SK-N-SH (cell line): ENCODE results near the gene LNPEP. TPM values are rescaled to one million over a fixed set of nuclear protein-coding genes. Genes with fewer than 3 reads are reported as not detected.

Experiments used
- CTCF ChIA-PET: fragments of 300-600, 350-600 bp; formaldehyde crosslinking; extraction: SDS; loops from one replicate; lab custom pipeline; 2021; lab: Yijun Ruan, JAX
- POLR2A ChIA-PET: fragments of 350-600 bp; sonication (Branson Sonifier 250); formaldehyde crosslinking; extraction: SDS; loops from one replicate; lab custom pipeline; 2020; ENCODE audit warnings: antibody characterized with exemption, inconsistent platforms; lab: Yijun Ruan, JAX
- DNase-seq: peaks from one replicate; pipeline ENCODE4 v3.0.0; 2012
- H2AFZ ChIP-seq: fragments of 200-600 bp; sonication (generic); 2 replicates; pipeline ENCODE4 v1.8.1; 2016; ENCODE audit warnings: antibody characterized with exemption, mild to moderate bottlenecking, low read depth
- H3F3A ChIP-seq: fragments of 200-600 bp; sonication (generic); replicated peaks from 2 replicates; pipeline ENCODE3; 2016; ENCODE audit warnings: antibody characterized with exemption, mild to moderate bottlenecking; ENCODE audit not compliant: insufficient read depth
- H3K27ac ChIP-seq, 2 experiments: fragments of 200-500 bp in 1 of 2; fragments of 200-600 bp in 1 of 2; sonication (Bioruptor generic) in 1 of 2; sonication (generic), shearing (Covaris generic) in 1 of 2; 2 replicates each; pipeline versions ENCODE4 v1.5.1 to v1.6.1; 2014 to 2016; ENCODE audit warnings: low read depth in 2 of 2, inconsistent platforms in 1 of 2, low read length in 1 of 2, mild to moderate bottlenecking in 1 of 2, mixed read lengths in 1 of 2
- H3K27me3 ChIP-seq: fragments of 200-600 bp; sonication (generic), shearing (Covaris generic); 2 replicates; pipeline ENCODE4 v1.6.1; 2016; ENCODE audit warnings: mixed run types; ENCODE audit not compliant: insufficient read depth
- H3K36me3 ChIP-seq, 2 experiments: fragments of 200-500 bp in 1 of 2; fragments of 200-600 bp in 1 of 2; sonication (Bioruptor generic) in 1 of 2; sonication (generic) in 1 of 2; replicated peaks in 1 of 2; 2 replicates each; pipeline versions ENCODE3 to v1.5.1; 2014 to 2016; ENCODE audit warnings: low read length in 1 of 2, mild to moderate bottlenecking in 1 of 2; ENCODE audit not compliant: insufficient read depth in 2 of 2, control insufficient read depth in 1 of 2
- H3K4me1 ChIP-seq, 2 experiments: fragments of 200-500 bp in 1 of 2; fragments of 200-600 bp in 1 of 2; sonication (Bioruptor generic) in 1 of 2; sonication (generic), shearing (Covaris generic) in 1 of 2; 2 replicates each; pipeline versions ENCODE4 v1.5.1 to v1.6.1; 2014 to 2016; ENCODE audit warnings: low read depth in 1 of 2, low read length in 1 of 2, mixed run types in 1 of 2; ENCODE audit not compliant: insufficient read depth in 2 of 2, control insufficient read depth in 1 of 2
- H3K4me2 ChIP-seq: fragments of 200-600 bp; sonication (generic), shearing (Covaris generic); 2 replicates; pipeline ENCODE4 v1.6.1; 2017; ENCODE audit warnings: mixed run types
- H3K4me3 ChIP-seq, 2 experiments: fragments of 200-500 bp in 1 of 2; fragments of 200-600 bp in 1 of 2; sonication (Bioruptor generic) in 1 of 2; sonication (generic), shearing (Covaris generic) in 1 of 2; 2 replicates each; pipeline versions ENCODE4 v1.5.1 to v1.8.1; 2014 to 2016; ENCODE audit warnings: low read depth in 2 of 2, inconsistent platforms in 1 of 2, low read length in 1 of 2, mild to moderate bottlenecking in 1 of 2, mixed read lengths in 1 of 2, moderate library complexity in 1 of 2
- H3K79me2 ChIP-seq: fragments of 200-600 bp; sonication (generic); 2 replicates; pipeline ENCODE4 v1.8.1; 2017; ENCODE audit warnings: mild to moderate bottlenecking; ENCODE audit not compliant: insufficient read depth
- H3K9ac ChIP-seq: fragments of 200-600 bp; sonication (generic); 2 replicates; pipeline ENCODE4 v1.6.1; 2017; ENCODE audit warnings: mixed run types
- H3K9me2 ChIP-seq: fragments of 200-600 bp; sonication (generic); 2 replicates; pipeline ENCODE4 v1.6.1; 2017; ENCODE audit warnings: mixed run types
- H3K9me3 ChIP-seq: fragments of 200-600 bp; sonication (generic); 2 replicates; pipeline ENCODE4 v1.6.1; 2017; ENCODE audit warnings: mixed run types, mild to moderate bottlenecking, moderate library complexity
- H4K20me1 ChIP-seq: fragments of 200-600 bp; sonication (generic); 2 replicates; pipeline ENCODE4 v1.6.1; 2017; ENCODE audit warnings: mild to moderate bottlenecking, mixed run types; ENCODE audit not compliant: insufficient read depth
- CHD2 ChIP-seq: fragments of 150-350 bp; IDR thresholded peaks from 2 replicates; pipeline ENCODE4 v1.6.1; 2018; ENCODE audit warnings: low read length; ENCODE audit not compliant: partially characterized antibody
- ELF1 ChIP-seq: IDR thresholded peaks from 2 replicates; pipeline ENCODE4 v1.4.0; 2012
- FOSL2 ChIP-seq: IDR thresholded peaks from 2 replicates; pipeline ENCODE4 v1.4.0; 2012; ENCODE audit warnings: low read depth, mild to moderate bottlenecking, moderate library complexity, borderline replicate concordance
- FOXJ3 ChIP-seq: sonication (generic); formaldehyde crosslinking; IDR thresholded peaks from 2 replicates; pipeline ENCODE4 v1.5.1; 2020; ENCODE audit warnings: mild to moderate bottlenecking, missing genetic modification reagents
- FOXM1 ChIP-seq: IDR thresholded peaks from 2 replicates; pipeline ENCODE4 v1.4.0; 2012; ENCODE audit warnings: low read depth, mild to moderate bottlenecking
- JUND ChIP-seq: IDR thresholded peaks from 2 replicates; pipeline ENCODE4 v1.4.0; 2012
- MXI1 ChIP-seq: IDR thresholded peaks from 2 replicates; pipeline ENCODE4 v1.6.1; 2012; ENCODE audit warnings: mild to moderate bottlenecking, low read depth, low read length, improper control_type of control experiment
- POLR2AphosphoS5 ChIP-seq: IDR thresholded peaks from 2 replicates; pipeline ENCODE4 v1.6.1; 2012; ENCODE audit warnings: low read depth, low read length
- RCOR1 ChIP-seq: fragments of 150-350 bp; IDR thresholded peaks from 2 replicates; pipeline ENCODE4 v1.6.1; 2017; ENCODE audit warnings: antibody characterized with exemption, low read length
- SIN3A ChIP-seq: IDR thresholded peaks from 2 replicates; pipeline ENCODE4 v1.6.1; 2012; ENCODE audit warnings: low read depth, mild to moderate bottlenecking, low read length, moderate library complexity, borderline replicate concordance
- TAF1 ChIP-seq: IDR thresholded peaks from 2 replicates; pipeline ENCODE4 v1.6.1; 2012; ENCODE audit warnings: low read depth, mild to moderate bottlenecking, low read length, moderate library complexity, borderline replicate concordance
- TCF12 ChIP-seq: IDR thresholded peaks from 2 replicates; pipeline ENCODE4 v1.4.0; 2012
- YY1 ChIP-seq: IDR thresholded peaks from 2 replicates; pipeline ENCODE4 v1.4.0; 2012; ENCODE audit warnings: low read depth, mild to moderate bottlenecking
- whole genome bisulfite sequencing: methylation state at CpG from one replicate; pipeline ENCODE4 v1.1.6; 2017; ENCODE audit warnings: low lambda C conversion rate; 5-methylcytosine and 5-hydroxymethylcytosine counted together
- polyA plus RNA-seq, 3 experiments: library from polyadenylated mRNA; depleted of rRNA; stranded (reverse); fragments of >200 nt; gene quantifications; 2 replicates each; pipeline ENCODE4 v1.2.3, GENCODE V29; 2012
- TF ChIP-seq, protein P1 (sequence below): IDR thresholded peaks from 2 replicates; pipeline ENCODE4 v1.4.0; 2012; ENCODE audit warnings: low read depth
- TF ChIP-seq, protein P2 (sequence below): IDR thresholded peaks from 2 replicates; pipeline ENCODE4 v1.6.1; 2012; ENCODE audit warnings: mild to moderate bottlenecking, low read depth, low read length, moderate library complexity
- TF ChIP-seq, protein P3 (sequence below): fragments of 150-350 bp; IDR thresholded peaks from 2 replicates; pipeline ENCODE4 v1.6.1; 2017; ENCODE audit warnings: antibody characterized with exemption, low read length, low read depth, borderline replicate concordance
- TF ChIP-seq, protein P4 (sequence below): IDR thresholded peaks from 2 replicates; pipeline ENCODE4 v1.4.0; 2012; ENCODE audit warnings: low read depth, borderline replicate concordance

The LNPEP gene
- polyA plus RNA-seq, 1 of the 3 experiments (the other 2 are of a cell fraction): 4.3 TPM

DNA sequence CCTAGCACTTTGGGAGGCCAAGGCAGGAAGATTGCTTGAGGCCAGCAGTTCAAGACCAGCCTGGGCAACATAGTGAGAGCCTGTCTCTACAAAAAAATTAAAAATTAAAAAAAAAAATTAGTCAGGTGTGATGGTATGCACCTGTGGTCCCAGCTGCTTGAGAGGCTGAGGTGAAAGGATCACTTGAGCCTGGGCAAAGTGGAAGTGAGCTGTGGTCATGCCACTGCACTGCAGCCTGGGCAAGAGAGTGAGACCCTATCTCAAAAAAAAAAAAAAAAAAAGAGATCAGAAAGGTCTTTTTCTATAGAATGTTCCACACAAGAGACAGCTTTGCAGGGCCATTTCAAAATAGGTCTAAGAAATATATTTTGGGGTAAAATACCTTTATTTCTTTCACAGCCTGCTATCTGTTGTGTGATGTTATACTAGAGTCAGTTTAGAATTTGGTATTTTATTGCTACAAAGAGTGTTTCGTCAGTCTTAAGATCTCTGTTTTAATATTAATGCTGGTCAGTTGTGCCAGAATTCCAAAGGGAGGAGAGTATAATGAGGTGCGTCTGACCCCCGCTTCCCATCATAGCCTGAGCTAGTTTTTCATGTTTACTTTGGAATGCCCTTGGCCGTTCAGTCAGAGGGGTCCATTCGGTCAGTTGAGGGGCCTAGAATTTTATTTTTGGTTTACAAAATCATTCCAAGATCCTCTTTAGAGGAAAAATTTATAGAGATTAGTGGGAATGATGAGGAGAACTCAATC lies 9.4 kb downstream of the LNPEP start:
- Histone ChIP-seq H3K4me2 (no peak overlapping the region), H3K27me3 (no peaks in the 10 kb centered on the region), H3K9me2 (no peaks in the 10 kb centered on the region), H3K9ac (no peak overlapping the region), H3K27ac (no peak overlapping the region), H3K36me3 (no peaks in the 10 kb centered on the region), H3K9me3 (no peaks in the 10 kb centered on the region), H2AFZ (no peak overlapping the region), H3K4me3 (no peak overlapping the region), H3F3A (peaks cover 28% of the 10 kb centered on the region), H3K4me1 (peaks cover 0 to 23% of the 10 kb centered on the region in 2 experiments; a peak in 2 of 4 replicates), H3K79me2 (peaks cover 86% of the 10 kb centered on the region), H4K20me1 (peaks cover 5% of the 10 kb centered on the region; the same call in 1 of the 2 replicates)
- ChIA-PET CTCF (interaction anchor here (0.6 to 0.9 kb wide), 2 partner anchors 8 to 22 kb away, joined by 3 read pairs; no protein-coding TSS in a partner anchor), POLR2A (no interaction called here)
- WGBS: 61% methylated on average over 5 of the region's 5 CpGs
- DNase-seq: no peak
- TF ChIP-seq, protein P1, sequence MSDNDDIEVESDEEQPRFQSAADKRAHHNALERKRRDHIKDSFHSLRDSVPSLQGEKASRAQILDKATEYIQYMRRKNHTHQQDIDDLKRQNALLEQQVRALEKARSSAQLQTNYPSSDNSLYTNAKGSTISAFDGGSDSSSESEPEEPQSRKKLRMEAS: no peak
- TF ChIP-seq TCF12 (no peak), JUND (no peak), YY1 (no peak), POLR2AphosphoS5 (no peak), MXI1 (no peak), TAF1 (no peak), ELF1 (no peak), FOSL2 (no peak), FOXM1 (no peak), CHD2 (no peak), RCOR1 (no peak), SIN3A (no peak), FOXJ3 (CRISPR knock-in tag) (no peak)
- TF ChIP-seq, protein P2, sequence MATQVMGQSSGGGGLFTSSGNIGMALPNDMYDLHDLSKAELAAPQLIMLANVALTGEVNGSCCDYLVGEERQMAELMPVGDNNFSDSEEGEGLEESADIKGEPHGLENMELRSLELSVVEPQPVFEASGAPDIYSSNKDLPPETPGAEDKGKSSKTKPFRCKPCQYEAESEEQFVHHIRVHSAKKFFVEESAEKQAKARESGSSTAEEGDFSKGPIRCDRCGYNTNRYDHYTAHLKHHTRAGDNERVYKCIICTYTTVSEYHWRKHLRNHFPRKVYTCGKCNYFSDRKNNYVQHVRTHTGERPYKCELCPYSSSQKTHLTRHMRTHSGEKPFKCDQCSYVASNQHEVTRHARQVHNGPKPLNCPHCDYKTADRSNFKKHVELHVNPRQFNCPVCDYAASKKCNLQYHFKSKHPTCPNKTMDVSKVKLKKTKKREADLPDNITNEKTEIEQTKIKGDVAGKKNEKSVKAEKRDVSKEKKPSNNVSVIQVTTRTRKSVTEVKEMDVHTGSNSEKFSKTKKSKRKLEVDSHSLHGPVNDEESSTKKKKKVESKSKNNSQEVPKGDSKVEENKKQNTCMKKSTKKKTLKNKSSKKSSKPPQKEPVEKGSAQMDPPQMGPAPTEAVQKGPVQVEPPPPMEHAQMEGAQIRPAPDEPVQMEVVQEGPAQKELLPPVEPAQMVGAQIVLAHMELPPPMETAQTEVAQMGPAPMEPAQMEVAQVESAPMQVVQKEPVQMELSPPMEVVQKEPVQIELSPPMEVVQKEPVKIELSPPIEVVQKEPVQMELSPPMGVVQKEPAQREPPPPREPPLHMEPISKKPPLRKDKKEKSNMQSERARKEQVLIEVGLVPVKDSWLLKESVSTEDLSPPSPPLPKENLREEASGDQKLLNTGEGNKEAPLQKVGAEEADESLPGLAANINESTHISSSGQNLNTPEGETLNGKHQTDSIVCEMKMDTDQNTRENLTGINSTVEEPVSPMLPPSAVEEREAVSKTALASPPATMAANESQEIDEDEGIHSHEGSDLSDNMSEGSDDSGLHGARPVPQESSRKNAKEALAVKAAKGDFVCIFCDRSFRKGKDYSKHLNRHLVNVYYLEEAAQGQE: no peak
- TF ChIP-seq, protein P3, sequence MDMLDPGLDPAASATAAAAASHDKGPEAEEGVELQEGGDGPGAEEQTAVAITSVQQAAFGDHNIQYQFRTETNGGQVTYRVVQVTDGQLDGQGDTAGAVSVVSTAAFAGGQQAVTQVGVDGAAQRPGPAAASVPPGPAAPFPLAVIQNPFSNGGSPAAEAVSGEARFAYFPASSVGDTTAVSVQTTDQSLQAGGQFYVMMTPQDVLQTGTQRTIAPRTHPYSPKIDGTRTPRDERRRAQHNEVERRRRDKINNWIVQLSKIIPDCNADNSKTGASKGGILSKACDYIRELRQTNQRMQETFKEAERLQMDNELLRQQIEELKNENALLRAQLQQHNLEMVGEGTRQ: no peak
- TF ChIP-seq, protein P4, sequence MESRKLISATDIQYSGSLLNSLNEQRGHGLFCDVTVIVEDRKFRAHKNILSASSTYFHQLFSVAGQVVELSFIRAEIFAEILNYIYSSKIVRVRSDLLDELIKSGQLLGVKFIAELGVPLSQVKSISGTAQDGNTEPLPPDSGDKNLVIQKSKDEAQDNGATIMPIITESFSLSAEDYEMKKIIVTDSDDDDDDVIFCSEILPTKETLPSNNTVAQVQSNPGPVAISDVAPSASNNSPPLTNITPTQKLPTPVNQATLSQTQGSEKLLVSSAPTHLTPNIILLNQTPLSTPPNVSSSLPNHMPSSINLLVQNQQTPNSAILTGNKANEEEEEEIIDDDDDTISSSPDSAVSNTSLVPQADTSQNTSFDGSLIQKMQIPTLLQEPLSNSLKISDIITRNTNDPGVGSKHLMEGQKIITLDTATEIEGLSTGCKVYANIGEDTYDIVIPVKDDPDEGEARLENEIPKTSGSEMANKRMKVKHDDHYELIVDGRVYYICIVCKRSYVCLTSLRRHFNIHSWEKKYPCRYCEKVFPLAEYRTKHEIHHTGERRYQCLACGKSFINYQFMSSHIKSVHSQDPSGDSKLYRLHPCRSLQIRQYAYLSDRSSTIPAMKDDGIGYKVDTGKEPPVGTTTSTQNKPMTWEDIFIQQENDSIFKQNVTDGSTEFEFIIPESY: no peak
